GM12878 (cell line): ENCODE results near the gene EMILIN3. TPM values are rescaled to one million over a fixed set of nuclear protein-coding genes. Genes with fewer than 3 reads are reported as not detected.

Source experiments
- ATAC-seq: fragments of 200-7000 bp; cut with Tn5 transposase; 3 replicates; pipeline ENCODE4 v1.9.1; 2020; ENCODE audit warnings: mild to moderate bottlenecking, moderate library complexity
- BruUV-seq: library from RNA; stranded (reverse); fragments of 400-500 nt; replicated peaks from 2 replicates; lab custom pipeline; 2021; lab: Mats Ljungman, UMichigan
- CTCF ChIA-PET: fragments of 300-600 bp; sonication (Branson Sonifier 250); formaldehyde crosslinking; extraction: SDS; loops from one replicate; lab custom pipeline; 2021; ENCODE audit warnings: inconsistent platforms; lab: Yijun Ruan, JAX
- POLR2A ChIA-PET: fragments of 350-600 bp; formaldehyde crosslinking; extraction: SDS; loops from one replicate; lab custom pipeline; 2021; ENCODE audit warnings: inconsistent platforms; lab: Charles Lee
- RAD21 ChIA-PET: fragments of 300-600 bp; sonication (Branson Sonifier 250); formaldehyde crosslinking; loops from one replicate; lab custom pipeline; 2023; ENCODE audit warnings: antibody characterized with exemption; ENCODE audit not compliant: unreplicated experiment; lab: Charles Lee
- SMC1A ChIA-PET: fragments of 300-600 bp; sonication (Branson Sonifier 250); formaldehyde crosslinking; loops from one replicate; lab custom pipeline; 2023; ENCODE audit not compliant: unreplicated experiment, uncharacterized antibody; lab: Charles Lee
- DNase-seq: peaks from one replicate; pipeline ENCODE4 v3.0.0-alpha.2; 2011; ENCODE audit warnings: low read depth, low spot score
- FAIRE-seq: peaks from 3 replicates; lab custom pipeline; 2011; peaks lifted over from hg19 to GRCh38; lab: Jason Lieb, UNC
- H2AFZ ChIP-seq: 2 replicates; pipeline ENCODE4 v1.6.0; 2011; ENCODE audit warnings: low read depth, low read length, control low read depth; ENCODE audit not compliant: control insufficient read depth
- H3K27ac ChIP-seq: 2 replicates; pipeline ENCODE4 v1.5.1; 2011; ENCODE audit warnings: control low read depth; ENCODE audit not compliant: control insufficient read depth, insufficient read depth
- H3K27me3 ChIP-seq, 2 experiments: replicated peaks in 1 of 2; 2 replicates each; pipeline versions ENCODE4 v1.6.0 to v1.6.1; 2011; ENCODE audit warnings: low read length in 1 of 2; ENCODE audit not compliant: control insufficient read depth in 2 of 2, insufficient read depth in 2 of 2
- H3K36me3 ChIP-seq, 2 experiments: 2 replicates each; pipeline ENCODE4 v1.5.1; 2011; ENCODE audit warnings: low read length in 1 of 2; ENCODE audit not compliant: control insufficient read depth in 2 of 2, insufficient read depth in 2 of 2
- H3K4me1 ChIP-seq: 2 replicates; pipeline ENCODE4 v1.6.1; 2011; ENCODE audit warnings: mild to moderate bottlenecking, low read length, moderate library complexity, mixed read lengths; ENCODE audit not compliant: control insufficient read depth, insufficient read depth
- H3K4me2 ChIP-seq: 2 replicates; pipeline ENCODE4 v1.6.0; 2011; ENCODE audit warnings: control low read depth; ENCODE audit not compliant: control insufficient read depth, insufficient read depth
- H3K4me3 ChIP-seq: fragments of 200-600 bp; sonication (generic); 2 replicates; pipeline ENCODE4 v1.5.1; 2016
- H3K79me2 ChIP-seq: 2 replicates; pipeline ENCODE4 v1.6.0; 2011; ENCODE audit warnings: low read length; ENCODE audit not compliant: control insufficient read depth, insufficient read depth
- H3K9ac ChIP-seq: 2 replicates; pipeline ENCODE4 v1.8.0; 2011; ENCODE audit warnings: low read length, control low read depth, mixed read lengths; ENCODE audit not compliant: control insufficient read depth, insufficient read depth
- H3K9me3 ChIP-seq: replicated peaks from 3 replicates; pipeline ENCODE4 v1.5.1; 2011; ENCODE audit warnings: mild to moderate bottlenecking, low read length; ENCODE audit not compliant: control insufficient read depth, insufficient read depth
- H4K20me1 ChIP-seq: 2 replicates; pipeline ENCODE4 v1.6.0; 2011; ENCODE audit not compliant: control insufficient read depth, insufficient read depth
- BRCA1 ChIP-seq: IDR thresholded peaks from 2 replicates; pipeline ENCODE4 v1.6.1; 2011; ENCODE audit warnings: low read depth, low read length, improper control_type of control experiment
- E2F8 ChIP-seq: fragments of 450-650 bp; IDR thresholded peaks from 2 replicates; pipeline ENCODE4 v1.6.1; 2018; ENCODE audit warnings: mild to moderate bottlenecking, low read depth, moderate library complexity; ENCODE audit not compliant: partially characterized antibody
- HDAC2 ChIP-seq: fragments of 200-600 bp; sonication (generic); IDR thresholded peaks from 2 replicates; pipeline ENCODE4 v1.6.1; 2017
- KDM1A ChIP-seq: fragments of 200-600 bp; sonication (generic); IDR thresholded peaks from 2 replicates; pipeline ENCODE4 v1.6.1; 2016; ENCODE audit warnings: borderline replicate concordance
- PBX3 ChIP-seq: IDR thresholded peaks from 2 replicates; pipeline ENCODE4 v1.6.1; 2011; ENCODE audit warnings: mild to moderate bottlenecking, low read depth, low read length, moderate library complexity; ENCODE audit not compliant: insufficient replicate concordance
- POLR2AphosphoS2 ChIP-seq: IDR thresholded peaks from 2 replicates; pipeline ENCODE4 v1.6.1; 2011; ENCODE audit warnings: low read depth, mild to moderate bottlenecking, low read length, improper control_type of control experiment, moderate library complexity
- RUNX3 ChIP-seq: IDR thresholded peaks from 2 replicates; pipeline ENCODE4 v1.6.1; 2012; ENCODE audit warnings: low read length, inconsistent platforms
- TCF3 ChIP-seq: IDR thresholded peaks from 2 replicates; pipeline ENCODE4 v1.6.1; 2012; ENCODE audit warnings: low read depth, mild to moderate bottlenecking, low read length, borderline replicate concordance; ENCODE audit not compliant: insufficient read depth
- TCF7 ChIP-seq: IDR thresholded peaks from 2 replicates; pipeline ENCODE4 v1.6.1; 2014; ENCODE audit warnings: antibody characterized with exemption, borderline replicate concordance
- ZNF274 ChIP-seq: IDR thresholded peaks from one replicate; pipeline ENCODE4 v1.8.0; 2011; ENCODE audit not compliant: insufficient read length, insufficient read depth
- WGBS: methylation state at CpG from one replicate; pipeline ENCODE4 v1.1.6; 2016; ENCODE audit warnings: low lambda C conversion rate; ENCODE audit not compliant: insufficient replicate concordance, insufficient coverage; ENCODE audit errors: missing lambda C conversion rate; 5-methylcytosine and 5-hydroxymethylcytosine counted together
- in situ Hi-C: fragments of 300-500 bp; cut with MboI; formaldehyde crosslinking; loops from 9 replicates; pipeline ENCODE4 v1.14.3; 2018; ENCODE audit warnings: mixed read lengths
- intact Hi-C: fragments of 100-400 bp; cut with micrococcal nuclease; formaldehyde crosslinking; loops from one replicate; pipeline ENCODE4 v1.14.2; 2022; ENCODE audit not compliant: unreplicated experiment
- polyA plus RNA-seq, 11 experiments: library from polyadenylated mRNA; depleted of rRNA in 4 of 11; unstranded in 6 of 11; stranded (reverse) in 5 of 11; fragments of >200 nt; fragmentation: Nextera tagmentation in 4 of 11; fragmentation: Illumina TruSeq in 1 of 11; extraction: Ambion mirVana in 4 of 11; extraction: Trizol in 1 of 11; gene quantifications; 1 replicate in 1 of 11; 2 replicates in 10 of 11; pipeline versions ENCODE4 v1.2.1 to v1.2.3, GENCODE V29; 2011 to 2016; ENCODE audit warnings: inconsistent platforms in 2 of 11, missing spikeins in 2 of 11, low read depth in 1 of 11
- total RNA-seq, 4 experiments: library from RNA; depleted of rRNA in 3 of 4; stranded (reverse); fragments of >200 nt in 3 of 4; fragmentation: Illumina TruSeq in 1 of 4; extraction: Trizol in 1 of 4; gene quantifications; 2 replicates each; pipeline versions ENCODE4 v1.2.1 to v1.2.3, GENCODE V29; 2013 to 2021

Gene EMILIN3
- total and polyA plus RNA-seq, 10 of the 15 experiments (the other 5 are each of a cell fraction or from before 2014, with no cell fraction given): not detected

- TF ChIP-seq KDM1A: no peak
- TF ChIP-seq BRCA1: no peak
- no peak for TF ChIP-seq POLR2AphosphoS2
- no peak for TF ChIP-seq HDAC2
- TF ChIP-seq RUNX3: no peak
- no peak for TF ChIP-seq TCF7
- TF ChIP-seq TCF3: no peak
- no peak for TF ChIP-seq PBX3
These were observed 16.2 kb upstream of the EMILIN3 start (continued) for GRCh38 chr20:41382791-41383305.

GRCh38 chr20:41380551-41381193 is 14.1 kb upstream of the EMILIN3 start:
- POLR2A ChIA-PET: no interaction called here

More at GRCh38 chr20:41380551-41381193, 14.1 kb upstream of the EMILIN3 start:
- ChIA-PET RAD21 (no interaction called here), SMC1A (no interaction called here), CTCF (interaction anchor here (0.6 kb wide), 1 partner anchor 16 kb away, joined by 3 read pairs; no protein-coding TSS in a partner anchor)
- TF ChIP-seq ZNF274 (no peak), E2F8 (no peak)
- H3K4me2 ChIP-seq: no peak overlapping the region
- no peak overlapping the region for H3K9ac ChIP-seq
- in situ Hi-C loops: no loop called here
- H3K79me2 ChIP-seq: no peaks in the 10 kb centered on the region
- H2AFZ ChIP-seq: no peak overlapping the region
- H3K9me3 ChIP-seq: no peaks in the 10 kb centered on the region
- no peaks in the 10 kb centered on the region for H3K36me3 ChIP-seq
- WGBS: 35% methylated on average over 12 of the region's 12 CpGs
- intact Hi-C loops: no loop called here
- no peak overlapping the region for H3K4me3 ChIP-seq
- BruUV-seq: no TSS peak
- no peaks in the 10 kb centered on the region for H4K20me1 ChIP-seq
- FAIRE-seq (no peak), ATAC-seq (no peak), DNase-seq (no peak)
- H3K4me1 ChIP-seq: no peaks in the 10 kb centered on the region
- H3K27ac ChIP-seq: no peak overlapping the region
- H3K27me3 ChIP-seq: 0 out of 4 replicates have a peak, but pooled peaks cover 0 to 1% of the 10 kb centered on the region in 2 experiments
